HG03280 (cell line): ENCODE data around the gene RFFL.
"Not testable (repeated sequence)": the region's sequence is repeated elsewhere in the genome, so short reads cannot be mapped to it uniquely, and the experiment has no call there.

ENCODE experiments used
- ATAC-seq: cut with Tn5 transposase; IDR thresholded peaks from one replicate; pipeline ENCODE4 v1.9.1; 2021; ENCODE audit warnings: mild to moderate bottlenecking, moderate library complexity; ENCODE audit not compliant: unreplicated experiment

The RFFL gene

GRCh38 chr17:35063514-35064223, at the start of gene RFFL:
Gene RFFL (minus strand): TSS chr17:35063707. CDS start chr17:35026553, 37,154 bp downstream.
- peak; percentile 89 for ATAC-seq

- ATAC-seq = not testable (repeated sequence)
Observed at GRCh38 chr17:35110791-35111190, 47.3 kb upstream of the RFFL start.

GRCh38 chr17:35104844-35105450, 41.4 kb upstream of the RFFL start:
- no peak for ATAC-seq

GRCh38 chr17:35103271-35103670, 39.8 kb upstream of the RFFL start:
- no peak for ATAC-seq

- ATAC-seq = no peak
Observed at GRCh38 chr17:35101725-35102124, 38.2 kb upstream of the RFFL start.

GRCh38 chr17:35101036-35101435, 37.5 kb upstream of the RFFL start:
- ATAC-seq = no peak

- no peak for ATAC-seq
Observed at GRCh38 chr17:35099908-35100307, 36.4 kb upstream of the RFFL start.

- no peak for ATAC-seq
Observed at GRCh38 chr17:35097776-35098175, 34.3 kb upstream of the RFFL start.

- ATAC-seq = no peak
Observed at GRCh38 chr17:35095741-35096140, 32.2 kb upstream of the RFFL start.

- no peak for ATAC-seq
Observed at GRCh38 chr17:35094902-35095301, 31.4 kb upstream of the RFFL start.

GRCh38 chr17:35090707-35091106, 27.2 kb upstream of the RFFL start:
- ATAC-seq = not testable (repeated sequence)

- ATAC-seq = peak; percentile 3
Observed at GRCh38 chr17:35089586-35090296, 26.2 kb upstream of the RFFL start.

GRCh38 chr17:35088881-35089585, 25.5 kb upstream of the RFFL start:
- peak; percentile 75 for ATAC-seq

GRCh38 chr17:35088356-35088880, 24.9 kb upstream of the RFFL start:
- no peak for ATAC-seq

GRCh38 chr17:35087731-35088355, 24.3 kb upstream of the RFFL start:
- no peak for ATAC-seq

- no peak for ATAC-seq
Observed at GRCh38 chr17:35086931-35087573, 23.5 kb upstream of the RFFL start.

- ATAC-seq = no peak
Observed at GRCh38 chr17:35086164-35086563, 22.7 kb upstream of the RFFL start.

GRCh38 chr17:35084987-35085386, 21.5 kb upstream of the RFFL start:
- no peak for ATAC-seq

- no peak for ATAC-seq
Observed at GRCh38 chr17:35083071-35083470, 19.6 kb upstream of the RFFL start.

GRCh38 chr17:35082073-35082657, 18.7 kb upstream of the RFFL start:
- ATAC-seq = no peak
